ENCODE results near the gene REPIN1.

The REPIN1 gene

GRCh38 chr7:150332852-150333635 is 35.6 kb upstream of the REPIN1 start:
- no peak for DNase-seq (ENCODE audit: low read depth)
- TF ChIP-seq CTCF (IDR thresholded peaks at IDR 0.05; ENCODE audit: low read depth, low read length, missing control alignments), result no peak
- no peak overlapping the region for H3K4me3 ChIP-seq (ENCODE audit: low read depth, low read length)

GRCh38 chr7:150333659-150334058 is 35.0 kb upstream of the REPIN1 start:
- no peak for TF ChIP-seq CTCF (IDR thresholded peaks at IDR 0.05; ENCODE audit: low read depth, low read length, missing control alignments)
- DNase-seq (ENCODE audit: low read depth), result no peak
- no peak overlapping the region for H3K4me3 ChIP-seq (ENCODE audit: low read depth, low read length)

DNA sequence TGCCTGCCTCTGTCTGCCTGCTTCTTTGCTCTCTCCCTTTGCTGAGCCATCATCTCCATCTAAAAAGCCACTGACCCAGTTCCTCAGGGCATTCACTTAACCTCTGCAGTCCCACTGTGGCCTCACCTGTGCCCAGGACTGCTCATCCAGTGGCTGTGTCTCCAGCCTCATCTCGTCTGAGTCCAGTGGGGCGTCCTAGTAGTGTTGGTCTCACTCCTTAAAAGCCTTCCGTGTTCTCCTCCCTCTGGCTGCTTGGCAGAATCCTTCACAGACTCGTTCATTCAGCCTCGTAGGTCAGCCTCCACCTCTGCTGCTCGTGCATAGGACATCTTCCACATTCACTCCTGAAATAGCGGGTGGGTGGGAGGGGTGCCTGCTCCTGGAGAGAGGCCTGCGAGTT is 34.5 kb upstream of the REPIN1 start:
- no peak for TF ChIP-seq CTCF (IDR thresholded peaks at IDR 0.05; ENCODE audit: low read depth, low read length, missing control alignments)

GRCh38 chr7:150335108-150335773 is 33.4 kb upstream of the REPIN1 start:
- TF ChIP-seq CTCF (IDR thresholded peaks at IDR 0.05; ENCODE audit: low read depth, low read length, missing control alignments), result no peak
- no peak for DNase-seq (ENCODE audit: low read depth)
- H3K4me3 ChIP-seq (ENCODE audit: low read depth, low read length), result no peak overlapping the region

More for the DNA sequence above, 34.5 kb upstream of the REPIN1 start:
- H3K4me3 ChIP-seq (ENCODE audit: low read depth, low read length), result no peak overlapping the region
- DNase-seq (ENCODE audit: low read depth), result no peak

- no peak for TF ChIP-seq CTCF (IDR thresholded peaks at IDR 0.05; ENCODE audit: low read depth, low read length, missing control alignments)
- no peak for DNase-seq (ENCODE audit: low read depth)
- H3K4me3 ChIP-seq (ENCODE audit: low read depth, low read length), result no peak overlapping the region
Measured at GRCh38 chr7:150335774-150336112, 32.9 kb upstream of the REPIN1 start.

GRCh38 chr7:150336746-150337145 is 31.9 kb upstream of the REPIN1 start:
- no peak for TF ChIP-seq CTCF (IDR thresholded peaks at IDR 0.05; ENCODE audit: low read depth, low read length, missing control alignments)
- no peak overlapping the region for H3K4me3 ChIP-seq (ENCODE audit: low read depth, low read length)
- no peak for DNase-seq (ENCODE audit: low read depth)

Data from GM12864 (cell line).